Colonic mucosa (tissue), 4 donors: ENCODE measurements around the gene KDR. TPM values are rescaled to one million over a fixed set of nuclear protein-coding genes. Genes with fewer than 3 reads are reported as not detected.
A peak's percentile ranks its signal among the peaks of the same experiment; 100 is the strongest.

Source experiments
- DNase-seq: peaks from one replicate; pipeline ENCODE4 v3.0.0-alpha.2; 2020
- H3K27ac ChIP-seq: fragments of 200-600 bp; one replicate; pipeline ENCODE4 v1.8.0; 2021
- H3K27me3 ChIP-seq: fragments of 200-600 bp; one replicate; pipeline ENCODE4 v1.8.0; 2021
- H3K36me3 ChIP-seq: fragments of 200-600 bp; one replicate; pipeline ENCODE4 v1.8.0; 2021
- H3K4me1 ChIP-seq: fragments of 200-600 bp; one replicate; pipeline ENCODE4 v1.8.0; 2021; ENCODE audit warnings: mild to moderate bottlenecking
- H3K4me3 ChIP-seq: fragments of 200-600 bp; one replicate; pipeline ENCODE4 v1.8.0; 2021
- H3K9ac ChIP-seq, 2 donors: one replicate each; pipeline ENCODE4 v1.7.0; 2013; ENCODE audit warnings: control low read depth in 2 of 2, low read depth in 2 of 2, low read length in 2 of 2
- H3K9me3 ChIP-seq: fragments of 200-600 bp; one replicate; pipeline ENCODE4 v1.8.0; 2021
- intact Hi-C: fragments of 100-400 bp; cut with DNase I; formaldehyde crosslinking; loops from one replicate; pipeline ENCODE4 v1.14.1; 2022
- total RNA-seq, 2 donors: library from RNA; stranded (reverse); fragmentation: NEBNext Ultra II Directional in 1 of 2; extraction: Animal tissue kit (Norgen Biotek cat#: 25700) in 1 of 2; gene quantifications; one replicate each; pipeline ENCODE4 v1.2.1, GENCODE V29; 2021
- TF ChIP-seq, protein P1 (sequence below): fragments of 200-600 bp; IDR thresholded peaks from one replicate; pipeline ENCODE4 v1.8.0; 2022; ENCODE audit warnings: antibody characterized with exemption, mild to moderate bottlenecking
- donor health status: healthy.
- donor health status: DM: no; HTN: no; CAD: no.
- donor health status: DM: no; HTN: no; CAD: no.

The KDR gene
- 1 to 10 TPM; 3.4 to 6.5 TPM for total RNA-seq

DNA sequence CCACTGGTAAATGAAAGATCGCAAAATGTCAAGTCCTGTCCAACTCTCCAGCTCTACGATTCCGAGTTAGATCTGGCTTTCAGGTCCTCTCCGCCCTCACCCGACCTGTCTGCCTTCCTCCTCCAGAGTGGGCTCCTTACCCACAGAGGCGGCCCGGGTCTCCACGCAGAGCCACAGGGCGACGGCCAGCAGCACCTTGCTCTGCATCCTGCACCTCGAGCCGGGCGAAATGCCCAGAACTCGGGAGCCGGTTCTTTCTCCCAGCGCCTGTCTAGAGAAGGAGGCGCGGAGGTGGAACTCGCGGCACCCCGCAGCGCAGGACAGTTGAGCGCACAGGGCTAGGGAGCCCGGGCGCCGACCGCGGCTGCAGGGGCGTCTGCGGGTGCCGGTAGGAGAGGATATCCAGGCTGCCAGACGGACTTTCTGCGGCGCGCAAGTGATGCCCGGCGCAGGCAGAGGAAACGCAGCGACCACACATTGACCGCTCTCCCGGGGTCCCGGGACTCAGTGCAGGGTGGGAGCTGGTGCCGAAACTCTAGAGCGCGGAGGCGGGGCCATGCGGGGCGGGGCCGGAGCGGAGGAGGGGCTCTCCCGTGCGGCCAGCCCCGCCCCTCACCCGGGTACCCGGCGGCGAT is at the start of gene KDR:
KDR (minus strand) TSS at position 509 of the 635 bp plus-strand sequence; CDS start at position 207, 302 bp downstream.
- TF ChIP-seq, protein P1, sequence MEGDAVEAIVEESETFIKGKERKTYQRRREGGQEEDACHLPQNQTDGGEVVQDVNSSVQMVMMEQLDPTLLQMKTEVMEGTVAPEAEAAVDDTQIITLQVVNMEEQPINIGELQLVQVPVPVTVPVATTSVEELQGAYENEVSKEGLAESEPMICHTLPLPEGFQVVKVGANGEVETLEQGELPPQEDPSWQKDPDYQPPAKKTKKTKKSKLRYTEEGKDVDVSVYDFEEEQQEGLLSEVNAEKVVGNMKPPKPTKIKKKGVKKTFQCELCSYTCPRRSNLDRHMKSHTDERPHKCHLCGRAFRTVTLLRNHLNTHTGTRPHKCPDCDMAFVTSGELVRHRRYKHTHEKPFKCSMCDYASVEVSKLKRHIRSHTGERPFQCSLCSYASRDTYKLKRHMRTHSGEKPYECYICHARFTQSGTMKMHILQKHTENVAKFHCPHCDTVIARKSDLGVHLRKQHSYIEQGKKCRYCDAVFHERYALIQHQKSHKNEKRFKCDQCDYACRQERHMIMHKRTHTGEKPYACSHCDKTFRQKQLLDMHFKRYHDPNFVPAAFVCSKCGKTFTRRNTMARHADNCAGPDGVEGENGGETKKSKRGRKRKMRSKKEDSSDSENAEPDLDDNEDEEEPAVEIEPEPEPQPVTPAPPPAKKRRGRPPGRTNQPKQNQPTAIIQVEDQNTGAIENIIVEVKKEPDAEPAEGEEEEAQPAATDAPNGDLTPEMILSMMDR: no peak
- H3K27ac ChIP-seq: no peak within 1 kb of the TSS
- H3K36me3 ChIP-seq: no peaks in the 10 kb centered on the region
- no peak within 1 kb of the TSS for H3K9ac ChIP-seq
- no peaks in the 10 kb centered on the region for H3K4me1 ChIP-seq
- intact Hi-C loops: no loop called here
- peak; percentile 20 for DNase-seq
- peak within 1 kb of the TSS; percentile 13 for H3K4me3 ChIP-seq
- peaks cover 21% of the 10 kb centered on the region for H3K27me3 ChIP-seq
- H3K9me3 ChIP-seq: no peaks in the 10 kb centered on the region

DNA sequence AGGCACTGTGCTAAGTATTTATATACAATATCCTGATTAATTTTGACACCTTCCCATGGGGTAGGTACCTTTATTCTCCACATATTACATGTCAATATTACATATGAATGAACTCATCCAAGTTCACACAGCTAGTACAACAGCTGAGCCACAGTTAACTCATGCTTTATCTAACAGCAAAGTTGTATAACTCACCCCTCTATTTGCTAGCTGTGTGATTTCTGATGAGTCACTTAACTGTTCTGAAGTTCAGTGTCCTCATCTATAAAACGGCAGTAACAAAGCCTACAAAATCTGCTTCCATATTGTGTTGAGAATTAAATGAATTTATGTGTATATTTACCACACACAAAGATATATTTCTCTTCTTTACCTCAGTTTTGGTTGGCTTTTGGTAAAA is 48.2 kb upstream of the KDR start:
- Histone ChIP-seq H3K27ac (peak overlapping the region; percentile 22), H3K9ac (no peak overlapping the region)
- TF ChIP-seq, protein P1: no peak

DNA sequence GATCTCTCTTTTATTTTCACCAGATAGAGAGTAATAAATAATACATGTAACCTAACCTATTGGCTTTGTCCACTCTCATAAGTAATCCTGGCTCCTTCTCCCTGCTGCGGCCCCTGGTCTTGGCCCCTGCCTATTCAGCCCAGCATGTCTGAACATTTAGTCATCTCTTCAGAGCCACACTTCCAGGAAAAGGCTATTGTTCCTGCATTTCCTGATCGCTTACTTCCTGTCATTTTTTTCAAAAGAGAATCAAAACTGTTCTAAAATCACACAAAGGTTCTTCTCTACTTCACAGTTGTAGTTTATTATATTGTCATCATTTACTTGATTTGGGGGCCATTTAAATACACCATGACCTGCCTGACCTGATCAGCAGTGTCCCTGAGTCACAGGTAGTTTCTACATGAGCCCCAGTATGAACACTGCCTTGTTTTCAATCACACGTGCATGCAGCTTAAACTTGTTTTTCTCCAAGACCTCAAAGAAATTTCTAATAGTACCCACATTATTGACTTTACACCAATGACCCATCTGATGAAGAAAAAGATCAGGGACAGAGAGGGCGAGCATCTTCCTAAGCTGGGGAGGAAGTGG is 47.4 kb upstream of the KDR start:
- H3K9me3 ChIP-seq: no peaks in the 10 kb centered on the region
- H3K36me3 ChIP-seq: no peaks in the 10 kb centered on the region
- TF ChIP-seq, protein P1: no peak
- peak overlapping the region; percentile 22 for H3K27ac ChIP-seq
- intact Hi-C loops: no loop called here
- H3K4me3 ChIP-seq: no peak overlapping the region
- DNase-seq: no peak
- no peaks in the 10 kb centered on the region for H3K4me1 ChIP-seq
- H3K27me3 ChIP-seq: no peaks in the 10 kb centered on the region
- no peak overlapping the region for H3K9ac ChIP-seq

More for the DNA sequence above, 48.2 kb upstream of the KDR start:
- H3K4me3 ChIP-seq: no peak overlapping the region
- intact Hi-C loops: no loop called here
- no peaks in the 10 kb centered on the region for H3K9me3 ChIP-seq
- H3K4me1 ChIP-seq: no peaks in the 10 kb centered on the region
- no peaks in the 10 kb centered on the region for H3K36me3 ChIP-seq
- H3K27me3 ChIP-seq: no peaks in the 10 kb centered on the region
- no peak for DNase-seq

DNA sequence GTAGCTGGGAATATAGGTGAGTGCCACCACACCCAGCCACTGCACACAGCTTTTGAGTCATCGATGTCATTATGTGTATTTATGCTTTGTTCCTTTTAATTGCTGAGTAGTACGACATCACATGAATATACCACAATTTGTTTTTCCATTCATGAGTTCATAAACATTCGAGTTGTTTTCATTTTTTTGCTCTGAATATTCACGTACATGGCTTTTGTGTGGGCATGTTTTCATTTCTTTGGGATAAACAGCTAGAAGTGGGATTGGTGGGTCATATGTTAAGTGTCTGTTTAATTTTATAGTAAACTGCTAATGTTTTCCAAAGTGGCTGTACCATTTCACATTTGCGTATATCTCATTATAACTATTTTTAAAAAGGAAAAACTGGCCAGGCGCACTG is 45.1 kb upstream of the KDR start:
- Histone ChIP-seq H3K4me1 (no peaks in the 10 kb centered on the region), H3K4me3 (no peak overlapping the region), H3K9ac (no peak overlapping the region), H3K27me3 (no peaks in the 10 kb centered on the region), H3K9me3 (no peaks in the 10 kb centered on the region), H3K27ac (no peak overlapping the region), H3K36me3 (no peaks in the 10 kb centered on the region)
- TF ChIP-seq, protein P1: no peak
- intact Hi-C loops: no loop called here
- no peak for DNase-seq

DNA sequence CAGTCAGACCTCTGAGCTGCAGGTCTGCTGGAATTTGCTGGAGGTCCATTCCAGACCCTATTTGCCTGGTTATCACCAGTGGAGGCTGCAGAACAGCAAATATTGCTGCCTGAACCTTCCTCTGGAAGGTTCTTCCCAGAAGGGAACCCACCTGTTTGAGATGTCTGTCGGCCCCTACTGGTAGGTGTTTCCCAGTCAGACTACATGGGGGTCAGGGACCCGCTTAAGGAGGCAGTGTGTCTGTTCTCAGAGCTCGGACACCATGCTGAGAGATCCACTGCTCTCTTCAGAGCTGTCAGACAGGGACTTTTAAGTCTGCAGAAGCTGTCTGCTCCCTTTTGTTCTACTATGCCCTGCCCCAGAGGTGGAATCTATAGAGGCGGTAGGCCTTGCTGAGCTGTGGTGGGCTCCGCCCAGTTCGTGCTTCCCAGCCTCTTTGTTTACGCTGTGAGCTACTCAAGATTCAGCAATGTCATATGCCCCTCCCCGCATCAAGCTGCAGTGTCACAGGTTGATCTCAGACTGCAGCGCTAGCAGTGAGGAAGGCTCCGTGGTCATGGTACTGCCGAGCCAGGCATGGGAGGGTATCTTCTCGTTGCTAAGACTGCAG is 44.1 kb upstream of the KDR start:
- TF ChIP-seq, protein P1: no peak
- Histone ChIP-seq H3K36me3 (no peaks in the 10 kb centered on the region), H3K27me3 (no peaks in the 10 kb centered on the region), H3K9ac (no peak overlapping the region), H3K27ac (no peak overlapping the region), H3K4me1 (no peaks in the 10 kb centered on the region), H3K4me3 (no peak overlapping the region), H3K9me3 (no peaks in the 10 kb centered on the region)
- peak; percentile 34 for DNase-seq
- intact Hi-C loops: no loop called here
